Gastroesophageal sphincter (tissue), 3 donors: Measurements from ENCODE around the gene STMN3.

Experiments
- EP300 ChIP-seq: sonication (generic); formaldehyde crosslinking; IDR thresholded peaks from one replicate; pipeline ENCODE4 v1.6.1; 2017; ENCODE audit warnings: antibody characterized with exemption, mild to moderate bottlenecking
- POLR2A ChIP-seq, 2 donors: fragments of 450-650 bp; IDR thresholded peaks; one replicate each; pipeline ENCODE4 v1.6.1; 2017; ENCODE audit warnings: antibody characterized with exemption in 2 of 2, mild to moderate bottlenecking in 2 of 2, moderate library complexity in 1 of 2
- TF ChIP-seq, protein P1 (sequence below), 4 experiments: fragments of 200-600 bp in 2 of 4; fragments of 450-650 bp in 2 of 4; sonication (generic) in 1 of 4; IDR thresholded peaks; one replicate each; pipeline ENCODE4 v1.5.1; 2017 to 2019; ENCODE audit warnings: antibody characterized with exemption in 4 of 4, mild to moderate bottlenecking in 2 of 4, moderate library complexity in 2 of 4

DNA sequence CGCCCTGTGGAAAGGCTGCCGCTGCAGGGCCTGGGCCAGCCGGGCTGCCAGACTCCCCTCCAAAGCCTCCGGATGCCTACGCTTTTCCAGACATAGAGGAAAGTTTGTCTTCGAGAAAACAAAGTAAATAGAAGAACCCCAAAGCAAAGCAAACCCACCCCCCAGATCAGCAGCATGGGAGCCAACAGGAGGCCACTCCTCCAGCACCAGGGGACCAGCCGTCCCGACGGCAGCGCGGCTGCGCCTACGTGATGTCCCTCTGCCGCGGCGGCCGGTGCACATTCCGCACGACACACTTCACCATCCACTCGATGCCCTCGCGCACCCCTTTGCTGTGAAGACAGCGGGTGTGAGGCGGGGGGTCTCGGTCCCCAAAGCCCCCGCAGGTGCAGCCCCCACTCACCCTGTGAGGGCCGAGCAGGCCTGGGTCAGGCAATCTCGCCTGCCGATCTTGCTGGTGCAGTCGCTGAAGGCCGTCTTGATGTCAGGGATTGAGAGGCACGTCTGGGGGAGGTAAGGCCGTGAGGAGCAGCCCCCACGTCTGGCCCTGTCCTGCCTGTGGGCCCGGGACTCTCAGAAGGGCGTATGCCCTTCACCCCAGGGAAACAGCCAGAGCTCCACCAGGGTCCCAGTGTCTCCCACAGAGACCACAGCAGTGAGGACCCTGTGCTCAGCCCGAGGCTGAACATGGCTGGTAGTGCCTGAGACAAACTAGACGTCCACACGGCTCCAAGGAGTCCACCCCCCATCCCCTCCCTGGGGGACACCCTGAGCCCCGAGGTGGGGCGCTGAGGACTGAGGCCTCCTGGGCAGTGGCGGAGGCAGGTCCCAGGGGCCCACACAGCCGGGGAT lies 47.2 kb upstream of the STMN3 start:
- TF ChIP-seq, protein P1, sequence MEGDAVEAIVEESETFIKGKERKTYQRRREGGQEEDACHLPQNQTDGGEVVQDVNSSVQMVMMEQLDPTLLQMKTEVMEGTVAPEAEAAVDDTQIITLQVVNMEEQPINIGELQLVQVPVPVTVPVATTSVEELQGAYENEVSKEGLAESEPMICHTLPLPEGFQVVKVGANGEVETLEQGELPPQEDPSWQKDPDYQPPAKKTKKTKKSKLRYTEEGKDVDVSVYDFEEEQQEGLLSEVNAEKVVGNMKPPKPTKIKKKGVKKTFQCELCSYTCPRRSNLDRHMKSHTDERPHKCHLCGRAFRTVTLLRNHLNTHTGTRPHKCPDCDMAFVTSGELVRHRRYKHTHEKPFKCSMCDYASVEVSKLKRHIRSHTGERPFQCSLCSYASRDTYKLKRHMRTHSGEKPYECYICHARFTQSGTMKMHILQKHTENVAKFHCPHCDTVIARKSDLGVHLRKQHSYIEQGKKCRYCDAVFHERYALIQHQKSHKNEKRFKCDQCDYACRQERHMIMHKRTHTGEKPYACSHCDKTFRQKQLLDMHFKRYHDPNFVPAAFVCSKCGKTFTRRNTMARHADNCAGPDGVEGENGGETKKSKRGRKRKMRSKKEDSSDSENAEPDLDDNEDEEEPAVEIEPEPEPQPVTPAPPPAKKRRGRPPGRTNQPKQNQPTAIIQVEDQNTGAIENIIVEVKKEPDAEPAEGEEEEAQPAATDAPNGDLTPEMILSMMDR (IDR thresholded peaks at IDR 0.05): no peak
- TF ChIP-seq POLR2A (IDR thresholded peaks at IDR 0.05): no peak
- no peak for TF ChIP-seq EP300
